Lower lobe of right lung (tissue), 2 donors: ENCODE data around the gene KDM1A. TPM values are rescaled to one million over a fixed set of nuclear protein-coding genes. Genes with fewer than 3 reads are reported as not detected.

Source experiments
- ATAC-seq, 2 donors: fragments of 200-7000 bp; cut with Tn5 transposase; one replicate each; pipeline ENCODE4 v1.9.1; 2020 to 2022; ENCODE audit warnings: mild to moderate bottlenecking in 2 of 2, moderate library complexity in 2 of 2
- DNase-seq: peaks from one replicate; pipeline ENCODE4 v3.0.0-alpha.2; 2020
- H3K27ac ChIP-seq: fragments of 200-600 bp; one replicate; pipeline ENCODE4 v1.8.0; 2022
- H3K27me3 ChIP-seq: fragments of 200-600 bp; one replicate; pipeline ENCODE4 v1.8.0; 2022; ENCODE audit warnings: low read depth
- H3K36me3 ChIP-seq: fragments of 200-600 bp; one replicate; pipeline ENCODE4 v1.8.0; 2022; ENCODE audit warnings: mild to moderate bottlenecking
- H3K4me1 ChIP-seq: fragments of 200-600 bp; one replicate; pipeline ENCODE4 v1.8.0; 2022
- H3K4me3 ChIP-seq: fragments of 200-600 bp; one replicate; pipeline ENCODE4 v1.8.0; 2022; ENCODE audit warnings: mild to moderate bottlenecking
- H3K9me3 ChIP-seq: fragments of 200-600 bp; one replicate; pipeline ENCODE4 v1.8.0; 2022
- CTCF ChIP-seq: fragments of 200-600 bp; IDR thresholded peaks from one replicate; pipeline ENCODE4 v1.8.0; 2022; ENCODE audit warnings: antibody characterized with exemption, mild to moderate bottlenecking
- intact Hi-C: fragments of 100-400 bp; cut with DNase I; formaldehyde crosslinking; loops from one replicate; pipeline ENCODE4 v1.11.0; 2022
- total RNA-seq: library from RNA; stranded (reverse); fragmentation: NEBNext Ultra II Directional; extraction: Animal tissue kit (Norgen Biotek cat#: 25700); gene quantifications from one replicate; pipeline ENCODE4 v1.2.1, GENCODE V29; 2021
- donor health status: DM: no; HTN: yes; CAD: no; lungs with severe emphysema.

Gene KDM1A
- total RNA-seq, 1 donor from 2014 or later, result 38.6 TPM

DNA sequence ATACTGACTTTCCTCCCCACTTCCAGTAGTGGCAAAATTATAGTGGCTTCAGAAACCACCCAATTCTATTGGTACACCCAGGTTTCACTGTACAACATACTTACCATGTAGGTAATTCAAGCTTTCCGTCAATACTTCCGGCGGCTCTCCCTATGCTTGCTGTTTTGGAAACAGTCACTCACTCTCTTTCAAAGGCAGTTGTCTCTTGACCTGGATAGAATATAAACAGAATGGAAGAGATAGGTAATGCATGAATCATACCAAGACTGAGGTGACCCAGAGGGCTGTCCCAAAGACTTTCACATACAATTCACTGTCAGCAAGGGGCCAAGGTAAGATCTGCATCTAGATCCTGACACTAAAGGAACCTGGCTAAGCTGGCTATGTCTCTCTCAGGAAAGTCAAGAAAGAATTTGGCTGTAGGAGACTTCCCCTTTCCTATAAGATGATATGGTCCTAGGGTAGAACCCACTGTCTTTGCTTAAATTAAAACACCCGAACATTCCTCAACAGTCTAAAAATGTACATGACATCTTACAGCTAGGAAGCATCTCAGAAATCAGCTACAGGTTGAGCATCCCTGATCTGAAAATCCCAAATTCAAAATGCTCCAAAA is 89.8 kb downstream of the KDM1A start:
- H3K9me3 ChIP-seq, result no peaks in the 10 kb centered on the region
- H3K4me1 ChIP-seq, result peaks cover 15% of the 10 kb centered on the region
- no peaks in the 10 kb centered on the region for H3K27me3 ChIP-seq
- TF ChIP-seq CTCF, result no peak
- H3K36me3 ChIP-seq, result peaks cover 27% of the 10 kb centered on the region
- H3K4me3 ChIP-seq, result no peak overlapping the region
- H3K27ac ChIP-seq, result no peak overlapping the region
- intact Hi-C loops, result no loop called here
- ATAC-seq, result no peak
- no peak for DNase-seq

DNA sequence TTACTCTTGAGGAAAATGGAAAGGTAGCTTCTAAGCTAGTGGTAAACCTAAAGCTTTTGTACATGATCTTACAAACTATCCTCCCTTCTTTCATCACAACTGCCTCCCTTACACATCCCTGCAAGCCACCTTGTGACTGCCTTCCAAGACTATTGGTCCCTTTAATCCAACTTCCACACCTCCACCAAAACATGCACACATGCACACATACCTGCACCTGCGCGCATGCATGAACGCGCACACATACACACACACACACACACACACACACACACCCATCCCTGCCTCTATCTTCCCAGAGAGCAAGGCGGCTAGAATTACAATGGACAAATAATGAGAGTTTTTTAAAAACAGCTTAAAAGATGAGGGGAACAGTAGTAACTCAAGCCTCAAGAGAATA is 91.1 kb downstream of the KDM1A start:
- H3K4me3 ChIP-seq, result no peak overlapping the region
- no peak for DNase-seq
- TF ChIP-seq CTCF, result no peak
- peaks cover 28% of the 10 kb centered on the region for H3K4me1 ChIP-seq
- H3K27ac ChIP-seq, result no peak overlapping the region
- ATAC-seq, result no peak
- H3K9me3 ChIP-seq, result no peaks in the 10 kb centered on the region
- intact Hi-C loops, result no loop called here
- peaks cover 27% of the 10 kb centered on the region for H3K36me3 ChIP-seq
- no peaks in the 10 kb centered on the region for H3K27me3 ChIP-seq

DNA sequence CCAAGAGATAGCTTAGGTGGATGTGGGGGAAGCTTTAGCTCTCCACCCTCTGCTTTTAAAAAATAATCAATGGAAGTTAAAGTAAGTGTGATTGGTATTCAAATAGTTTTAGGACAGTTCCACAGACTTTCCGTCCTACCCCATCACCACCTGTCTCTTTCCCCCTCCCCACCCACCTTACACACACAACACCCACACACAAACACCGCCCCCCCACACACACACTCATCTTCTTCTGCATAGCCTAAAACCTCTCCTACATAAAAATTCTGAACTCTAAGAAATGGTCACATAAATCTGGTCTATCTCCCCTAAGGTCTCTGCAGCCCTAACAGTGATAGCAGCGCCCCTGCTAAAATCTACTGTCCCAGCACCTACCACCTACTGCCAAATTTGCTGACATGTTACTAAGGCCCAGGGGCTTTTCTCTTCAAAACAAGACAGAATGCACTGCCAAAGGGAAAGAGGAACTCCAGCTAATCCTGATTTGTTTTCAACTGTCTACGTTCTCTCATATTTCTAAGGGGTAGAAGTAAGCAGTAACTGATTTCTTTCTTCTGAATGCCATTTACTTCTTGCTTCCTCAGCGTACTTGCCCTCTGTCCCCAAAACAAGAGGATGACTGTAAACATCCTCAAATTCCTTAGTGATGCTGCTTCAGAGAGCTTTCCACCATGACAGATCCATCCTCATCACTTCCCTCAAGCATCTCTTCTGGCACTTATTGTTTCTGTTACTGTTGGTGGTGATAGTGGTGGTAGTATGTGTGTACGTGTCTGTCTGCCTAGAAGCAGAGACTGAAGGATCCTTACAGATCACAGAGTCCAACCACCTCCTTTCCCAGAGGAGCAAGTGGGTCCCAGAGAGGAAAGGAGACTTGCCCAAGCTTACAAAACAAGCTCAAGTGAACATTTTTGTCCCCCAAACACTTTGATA is 92.6 kb downstream of the KDM1A start:
- no peak for TF ChIP-seq CTCF
- Histone ChIP-seq H3K4me1 (peaks cover 29% of the 10 kb centered on the region), H3K4me3 (no peak overlapping the region), H3K27me3 (no peaks in the 10 kb centered on the region), H3K36me3 (peaks cover 21% of the 10 kb centered on the region), H3K9me3 (no peaks in the 10 kb centered on the region), H3K27ac (peak overlapping the region; percentile 24)
- DNase-seq (no peak), ATAC-seq (no peak)
- intact Hi-C loops, result no loop called here

DNA sequence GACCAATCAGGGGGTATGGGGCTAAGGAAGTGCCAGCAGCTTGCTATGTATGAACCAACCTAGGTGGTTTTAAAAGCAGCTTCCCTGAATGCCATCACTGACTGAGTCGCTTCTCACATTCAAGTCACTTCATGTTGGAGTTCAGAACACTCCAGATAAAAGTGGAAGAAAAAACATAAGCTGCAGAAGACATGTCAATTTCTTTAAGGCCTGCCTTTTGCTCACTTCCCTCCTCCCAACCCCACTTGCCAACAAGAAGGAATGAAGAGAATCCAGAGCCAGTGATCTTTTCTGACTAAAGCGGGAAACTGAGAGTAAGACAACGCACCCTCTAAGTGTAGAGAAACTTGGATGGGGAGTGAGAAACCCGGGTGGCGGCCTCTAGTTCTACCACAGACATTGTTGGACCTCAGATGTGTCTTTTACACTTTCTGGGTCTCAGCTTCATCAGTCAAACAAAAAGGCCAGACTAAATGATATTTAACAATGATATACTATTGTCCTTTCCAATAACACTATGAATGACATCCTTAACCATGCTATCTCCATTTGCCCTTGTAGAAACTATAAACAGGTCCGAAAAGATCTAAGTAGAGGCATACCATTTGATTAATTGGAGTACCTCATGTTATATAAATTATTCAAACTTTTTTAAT is 95.3 kb downstream of the KDM1A start:
- H3K4me3 ChIP-seq, result no peak overlapping the region
- no peaks in the 10 kb centered on the region for H3K27me3 ChIP-seq
- peaks cover 46% of the 10 kb centered on the region for H3K4me1 ChIP-seq
- ATAC-seq (no peak), DNase-seq (no peak)
- H3K27ac ChIP-seq, result peak overlapping the region; percentile 19
- no peaks in the 10 kb centered on the region for H3K36me3 ChIP-seq
- H3K9me3 ChIP-seq, result no peaks in the 10 kb centered on the region
- intact Hi-C loops, result no loop called here
- TF ChIP-seq CTCF, result no peak

GRCh38 chr1:23116216-23116836 is 97.1 kb downstream of the KDM1A start:
- no peak for TF ChIP-seq CTCF
- H3K27ac ChIP-seq, result no peak overlapping the region
- H3K4me3 ChIP-seq, result no peak overlapping the region
- no peaks in the 10 kb centered on the region for H3K27me3 ChIP-seq
- DNase-seq (no peak), ATAC-seq (no peak)
- no peaks in the 10 kb centered on the region for H3K9me3 ChIP-seq
- no peaks in the 10 kb centered on the region for H3K36me3 ChIP-seq
- intact Hi-C loops, result no loop called here
- peaks cover 58% of the 10 kb centered on the region for H3K4me1 ChIP-seq
